Activated CD4-positive, alpha-beta T cell treated with anti-CD3 and anti-CD28 coated beads, Interleukin-2, Interleukin-4, amounts not matched to agents 100 ng/mL and 50 ng/mL, durations not matched to agents 16 hours and 8 hours (primary cell): ENCODE data around the gene ULK2.
A peak's percentile ranks its signal among the peaks of the same experiment; 100 is the strongest.

Experiments used
- DNase-seq: peaks from one replicate; pipeline ENCODE4 v3.0.0-alpha.2; 2020; ENCODE audit warnings: low spot score

Gene ULK2

DNA sequence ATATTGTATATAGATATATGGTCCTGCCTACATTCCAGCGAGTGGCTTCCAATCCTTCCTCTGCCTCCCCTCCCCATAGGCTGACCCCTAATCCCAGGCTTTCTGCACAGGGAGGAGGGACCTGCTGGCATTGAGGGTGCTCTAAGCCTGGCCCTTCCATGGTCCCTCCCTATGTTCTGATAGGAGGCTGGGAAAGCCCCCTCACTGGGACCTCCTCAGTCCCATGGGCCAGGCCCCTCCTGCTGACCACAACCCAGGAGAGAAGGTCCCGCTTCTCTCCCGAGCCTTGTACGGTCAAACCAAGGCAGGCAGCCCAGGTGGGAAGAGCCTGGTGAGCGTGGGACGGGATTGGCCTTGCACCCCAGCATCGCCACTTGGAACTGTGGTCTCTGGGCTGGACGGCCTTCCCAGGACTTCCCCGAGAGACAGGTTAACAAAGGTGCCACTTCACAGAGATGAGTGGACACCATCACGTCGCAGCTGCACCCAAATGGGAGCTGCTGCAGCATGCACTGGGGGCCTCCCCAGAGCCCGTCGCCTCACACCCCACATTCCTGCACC, 120.5 kb downstream of the ULK2 start:
- DNase-seq, result no peak

DNA sequence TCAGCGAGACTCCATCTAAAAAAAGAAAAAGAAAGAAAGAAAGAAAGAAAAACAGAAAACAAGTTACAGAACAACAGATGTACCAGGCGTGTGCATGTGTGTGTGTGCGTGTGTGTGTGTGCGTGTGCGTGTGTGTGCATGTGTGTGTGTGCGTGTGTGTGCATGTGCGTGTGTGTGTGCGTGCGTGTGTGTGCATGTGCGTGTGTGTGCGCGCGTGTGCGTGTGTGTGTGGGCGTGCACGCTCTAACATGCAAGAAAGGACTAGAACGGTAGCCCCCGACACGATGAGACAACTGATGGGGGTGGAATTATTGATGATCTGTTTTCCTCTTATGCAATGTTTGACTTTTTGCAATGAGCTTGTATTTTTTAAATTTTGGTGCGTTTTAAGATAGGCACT, 121.2 kb downstream of the ULK2 start:
- no peak for DNase-seq

DNA sequence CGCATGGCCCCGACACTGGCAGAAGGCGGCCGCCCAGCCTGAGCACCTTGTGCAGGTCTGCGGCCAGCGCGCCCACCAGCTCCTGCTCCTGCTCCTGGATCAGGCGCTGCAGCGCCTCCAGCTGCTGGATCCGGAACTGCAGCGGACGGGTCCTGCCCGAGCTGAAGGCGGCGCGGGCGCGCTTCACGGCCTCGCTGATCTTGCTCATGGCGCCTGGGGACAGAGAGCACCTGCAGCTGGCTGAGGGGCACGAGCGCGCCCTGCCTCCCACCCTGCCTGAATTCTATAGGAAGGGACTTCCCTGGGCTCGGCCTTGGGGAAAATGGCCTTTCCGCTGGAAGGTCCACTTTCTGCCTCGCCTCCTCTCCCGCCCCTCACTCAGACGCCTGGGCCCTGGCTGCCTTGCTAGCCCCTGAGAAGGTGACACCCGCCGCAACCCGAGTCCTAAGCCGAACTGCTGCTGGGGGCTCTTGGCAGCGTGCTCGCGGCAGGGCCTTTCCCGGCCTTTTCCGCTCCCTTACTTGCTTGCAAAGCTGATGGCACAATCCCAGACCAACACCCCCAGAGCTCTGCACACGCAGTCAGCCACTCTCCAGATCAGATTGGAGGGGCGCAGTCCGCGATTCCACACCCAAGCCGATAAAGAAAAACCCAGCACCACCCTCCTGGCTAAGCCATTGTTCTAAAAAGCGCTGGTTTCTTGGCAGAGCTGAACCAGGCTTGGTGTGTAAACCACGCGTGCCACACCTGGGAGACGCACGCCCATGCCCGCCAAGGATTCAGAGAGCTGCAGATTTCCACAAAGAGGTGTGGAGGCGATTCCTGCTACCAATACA, 122.6 kb downstream of the ULK2 start:
- peak; percentile 84 for DNase-seq

GRCh38 chr17:19744492-19744891, 123.2 kb downstream of the ULK2 start:
- DNase-seq, result no peak

DNA sequence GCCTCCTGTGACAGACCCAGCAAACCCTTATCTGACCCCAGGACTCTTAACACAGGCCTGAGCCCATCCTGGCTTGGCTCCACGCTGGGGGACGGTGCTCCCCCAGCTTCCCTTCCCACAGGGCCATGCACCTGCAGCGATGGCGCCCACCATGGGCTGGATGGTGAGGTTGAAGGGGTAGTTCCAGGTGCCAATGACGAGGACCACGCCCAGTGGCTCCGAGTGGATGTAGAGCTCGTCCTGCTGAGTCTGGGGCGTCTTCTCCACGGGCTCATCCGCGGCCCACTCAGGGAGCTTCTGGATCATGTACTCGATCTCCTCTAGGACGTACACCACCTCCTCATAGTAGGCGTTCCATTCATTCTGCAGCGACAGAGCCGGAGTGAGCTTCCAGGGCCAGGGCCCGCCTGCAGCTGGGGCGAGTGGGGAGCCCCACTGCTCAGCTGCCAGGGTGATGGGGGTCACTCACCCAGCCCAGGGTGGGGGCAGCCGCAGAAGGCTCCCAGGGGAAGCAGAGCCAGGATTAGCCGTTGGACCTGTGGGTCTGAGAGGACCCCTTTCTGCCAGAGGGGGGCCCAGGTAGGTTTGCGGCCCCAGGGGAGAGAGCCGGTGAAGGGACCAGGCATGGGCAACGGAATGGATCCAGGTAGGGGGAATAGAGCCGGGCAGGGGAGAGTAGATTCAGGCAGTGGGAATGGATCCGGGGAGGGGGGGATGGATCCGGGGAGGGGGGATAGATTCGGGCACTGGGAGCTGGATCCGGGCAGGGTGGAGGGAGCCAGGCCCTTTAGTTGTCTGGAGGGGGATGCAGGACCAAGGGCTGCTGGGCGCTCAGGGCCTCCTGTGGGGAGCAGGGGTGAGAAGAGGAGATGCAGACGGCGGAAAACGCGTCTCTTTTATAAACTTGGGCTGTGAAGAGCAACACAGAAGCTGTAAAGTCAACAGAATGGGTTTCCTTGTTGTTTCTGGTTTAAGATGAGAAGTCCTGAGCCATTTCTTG, 124.3 kb downstream of the ULK2 start:
- no peak for DNase-seq

DNA sequence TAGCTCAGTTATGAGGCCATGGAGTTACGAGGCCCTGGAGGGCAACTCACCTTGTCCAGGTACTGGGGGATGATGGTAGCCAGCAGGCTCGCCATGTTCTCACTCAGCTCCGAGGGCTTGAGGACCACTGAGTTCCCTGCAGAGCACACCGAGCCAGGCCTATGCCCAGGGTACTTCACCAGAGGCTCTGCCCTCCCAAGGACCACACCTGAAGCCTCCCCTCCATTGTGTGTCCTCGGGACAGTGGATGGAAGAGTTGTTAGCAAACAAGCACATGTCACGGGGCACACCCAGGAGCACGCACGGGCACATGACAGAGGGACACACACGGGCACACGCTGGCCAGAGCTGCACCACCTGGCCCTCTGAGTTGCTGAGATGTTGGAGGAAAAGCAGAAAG, 125.2 kb downstream of the ULK2 start:
- DNase-seq, result no peak

GRCh38 chr17:19741832-19742457, 125.8 kb downstream of the ULK2 start:
- no peak for DNase-seq

GRCh38 chr17:19740933-19741332, 126.8 kb downstream of the ULK2 start:
- no peak for DNase-seq

DNA sequence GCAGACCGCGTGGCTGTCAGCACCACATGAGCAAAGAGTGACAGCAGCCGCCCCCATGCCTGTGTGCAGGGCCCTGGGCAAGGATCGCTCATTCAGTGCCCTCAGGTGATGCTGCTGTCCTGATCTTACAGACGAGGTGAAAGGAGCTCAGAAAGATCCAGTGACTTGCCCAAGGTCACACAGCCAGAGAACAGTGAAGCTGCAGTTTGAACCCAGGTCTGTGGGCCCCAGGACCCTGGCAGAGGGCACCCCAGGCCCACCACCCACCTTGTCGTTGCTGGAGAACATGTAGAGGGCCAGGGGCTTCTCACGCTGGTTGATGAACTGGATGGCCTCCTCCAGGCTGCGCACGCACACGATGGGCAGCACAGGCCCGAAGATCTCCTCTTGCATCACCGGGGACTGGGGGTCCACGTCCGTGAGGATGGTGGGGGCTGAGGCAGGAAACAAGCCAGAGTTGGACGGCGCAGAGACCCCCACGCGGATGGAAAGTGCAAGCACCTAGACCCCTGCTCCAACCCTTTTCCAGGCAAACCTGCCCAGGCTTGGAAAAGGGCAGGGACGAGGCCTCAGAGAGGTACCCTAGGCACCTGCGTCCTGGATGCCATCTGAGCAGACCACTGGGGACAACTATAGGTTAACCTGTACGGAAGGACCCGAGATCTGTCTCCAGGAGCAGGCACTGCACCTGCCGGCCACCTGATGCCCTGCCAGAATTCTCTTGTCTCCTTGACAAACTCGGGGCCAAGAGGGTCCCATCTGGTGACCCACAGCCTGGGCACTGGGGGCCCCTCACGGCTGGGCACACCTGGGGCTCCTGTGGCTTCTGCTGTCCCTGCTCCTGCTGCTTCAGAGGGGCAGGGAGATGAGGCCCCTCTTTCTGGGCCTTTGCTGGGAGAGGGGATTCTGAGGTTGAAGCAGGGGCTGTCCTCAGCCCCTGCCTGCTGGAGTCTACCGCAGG, 128.2 kb downstream of the ULK2 start:
- DNase-seq, result no peak

DNA sequence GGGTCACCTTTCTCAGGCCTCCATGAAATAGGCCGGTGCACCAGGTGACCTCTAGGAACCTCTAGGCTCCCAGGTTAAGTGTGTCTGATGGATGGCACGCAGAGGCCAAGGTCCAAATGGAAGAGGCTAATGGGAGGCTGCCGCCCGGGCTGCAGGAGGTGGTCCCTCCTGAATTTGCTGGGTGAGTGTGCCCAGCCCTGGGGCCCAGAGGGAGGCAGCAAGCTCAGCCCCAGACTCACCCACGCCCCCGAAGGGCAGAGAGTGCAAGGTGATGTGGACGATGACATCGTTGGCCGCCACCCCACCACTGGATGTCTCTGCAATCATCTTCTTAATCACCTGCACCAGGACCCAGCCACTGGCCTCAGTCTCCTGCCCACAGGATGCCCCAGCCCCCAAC, 129.0 kb downstream of the ULK2 start:
- DNase-seq, result no peak

DNA sequence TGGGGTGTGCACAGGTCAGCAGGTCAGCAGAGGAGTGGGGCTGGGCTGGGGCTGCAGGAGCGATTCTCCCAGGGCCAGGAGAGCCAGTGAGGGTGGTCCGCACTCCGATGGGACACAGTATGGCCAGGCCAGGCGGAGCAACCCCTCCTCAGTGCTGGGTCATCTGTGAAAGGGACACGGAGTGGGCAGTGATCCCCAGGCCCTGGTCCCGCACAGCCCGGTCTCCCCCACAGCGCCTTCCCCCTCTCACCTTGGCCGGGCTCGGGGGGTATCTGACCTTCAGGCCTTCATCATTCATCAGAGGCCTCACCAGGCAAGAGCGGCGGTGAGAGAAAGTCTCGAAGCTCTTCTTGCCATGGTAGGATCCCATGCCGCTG, 129.7 kb downstream of the ULK2 start:
- DNase-seq, result no peak

DNA sequence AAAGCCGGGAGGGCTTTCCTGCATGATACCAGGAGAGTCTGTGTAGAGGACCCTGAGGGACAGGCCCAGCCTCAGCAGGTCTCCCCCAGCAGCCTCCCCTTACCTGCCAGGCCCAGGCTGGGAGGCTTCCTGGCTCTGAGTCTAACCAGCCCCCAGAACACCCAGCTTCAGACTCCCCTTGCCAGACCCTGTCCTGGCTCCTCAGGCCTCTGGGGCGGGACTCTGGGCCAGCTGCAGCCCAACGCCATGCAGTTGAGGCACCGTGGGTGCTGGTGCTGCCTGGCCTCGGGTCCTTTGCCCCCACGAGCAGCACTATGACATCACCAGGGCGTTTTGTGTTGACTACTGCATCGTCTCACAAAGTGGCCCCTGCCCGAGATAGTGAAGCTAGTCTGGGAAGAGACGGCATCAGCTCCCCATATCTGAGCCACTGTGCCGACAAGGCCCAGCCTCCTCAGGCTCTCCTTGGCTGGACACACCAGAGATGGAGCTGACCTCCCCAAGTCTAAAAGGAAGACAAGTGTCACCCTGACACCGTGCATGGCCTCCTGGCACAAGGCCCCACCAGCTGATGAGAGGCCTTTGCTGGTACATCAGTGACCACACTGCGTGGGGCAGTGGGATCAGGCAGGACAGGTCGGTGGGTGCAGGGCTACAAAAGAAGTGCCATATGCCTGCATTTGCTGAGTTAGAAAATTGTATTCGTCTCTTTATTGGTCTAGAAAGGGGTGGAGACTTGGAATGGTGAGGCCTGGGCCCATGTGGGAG, 130.2 kb downstream of the ULK2 start:
- DNase-seq, result no peak

GRCh38 chr17:19736071-19736470, 131.7 kb downstream of the ULK2 start:
- DNase-seq, result no peak

GRCh38 chr17:19733953-19734526, 133.7 kb downstream of the ULK2 start:
- no peak for DNase-seq

GRCh38 chr17:19731626-19732025, 136.1 kb downstream of the ULK2 start:
- DNase-seq, result no peak

DNA sequence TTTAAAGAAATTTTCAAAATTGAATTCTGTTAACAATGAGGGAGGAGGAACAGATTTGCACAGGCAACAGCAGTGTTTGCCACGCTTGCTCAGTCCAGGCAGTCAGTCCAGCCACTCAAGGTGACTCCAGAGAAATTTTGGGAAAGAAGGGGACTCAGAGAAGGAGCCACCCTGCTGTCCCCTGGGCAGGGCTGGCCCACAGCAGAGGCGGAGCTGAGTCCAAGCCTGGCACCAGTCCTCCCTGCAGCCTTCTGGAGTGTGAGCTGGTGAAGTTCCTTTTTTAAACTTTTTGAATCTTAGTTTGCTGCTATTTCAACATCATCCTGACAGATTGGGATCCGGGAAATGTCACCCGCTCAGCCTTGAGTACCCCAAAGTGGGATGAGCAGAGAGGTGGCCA, 136.9 kb downstream of the ULK2 start:
- DNase-seq, result no peak

- no peak for DNase-seq
Observed at GRCh38 chr17:19729900-19730299, 137.8 kb downstream of the ULK2 start.

DNA sequence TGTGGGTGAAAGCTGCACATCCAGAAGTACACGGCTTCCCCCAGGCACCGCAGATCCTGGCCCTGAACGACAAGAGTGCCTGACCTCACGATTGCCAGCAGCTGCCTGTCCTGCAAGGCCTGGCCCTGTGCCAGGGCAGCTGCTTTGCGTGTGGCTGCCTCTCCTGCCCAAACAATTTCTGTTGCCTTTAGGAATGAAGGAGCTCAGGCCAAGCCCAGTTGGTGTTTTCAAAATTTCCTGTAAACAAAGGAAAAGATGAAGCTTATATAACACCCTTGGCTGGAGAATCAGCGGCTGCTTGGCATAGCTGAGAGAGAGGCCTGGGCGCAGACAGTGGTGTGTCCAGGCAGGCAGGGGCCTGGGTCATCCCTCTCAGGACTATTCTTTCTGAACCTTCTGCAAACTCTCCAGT, 139.6 kb downstream of the ULK2 start:
- DNase-seq, result no peak

GRCh38 chr17:19727501-19728078, 140.1 kb downstream of the ULK2 start:
- DNase-seq, result no peak
